Peyer's patch (tissue), 4 donors: ENCODE results near the gene GPC6.

ENCODE experiments used
- POLR2A ChIP-seq, 2 donors: fragments of 450-650 bp; IDR thresholded peaks; one replicate each; pipeline ENCODE4 v1.5.1; 2017; ENCODE audit warnings: antibody characterized with exemption in 2 of 2, mild to moderate bottlenecking in 2 of 2, moderate library complexity in 2 of 2
- TF ChIP-seq, protein P1 (sequence below), 6 experiments: fragments of 450-650 bp in 4 of 6; fragments of 200-600 bp in 2 of 6; sonication (generic) in 1 of 6; IDR thresholded peaks; one replicate each; pipeline ENCODE4 v1.5.1; 2017 to 2019; ENCODE audit warnings: antibody characterized with exemption in 6 of 6, mild to moderate bottlenecking in 3 of 6, moderate library complexity in 1 of 6

DNA sequence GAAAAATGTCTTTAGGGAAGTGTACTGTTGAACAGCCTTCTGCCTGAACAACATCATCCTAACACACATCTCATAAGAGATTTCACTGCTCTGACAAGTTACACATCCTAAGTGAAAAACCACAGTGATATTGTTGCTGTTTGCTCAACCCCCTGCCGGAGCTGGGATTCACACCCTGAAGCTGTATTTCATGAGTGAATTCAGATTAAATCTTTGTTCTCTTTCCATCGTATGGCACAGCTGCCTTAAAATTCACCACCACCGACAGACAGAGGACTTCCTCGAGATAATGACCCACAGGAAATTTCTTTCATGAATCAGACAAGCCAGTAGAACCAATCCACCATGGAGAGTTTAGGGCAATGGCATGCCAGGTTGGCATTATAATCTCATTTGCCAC, 972.1 kb downstream of the GPC6 start:
- TF ChIP-seq, protein P1, sequence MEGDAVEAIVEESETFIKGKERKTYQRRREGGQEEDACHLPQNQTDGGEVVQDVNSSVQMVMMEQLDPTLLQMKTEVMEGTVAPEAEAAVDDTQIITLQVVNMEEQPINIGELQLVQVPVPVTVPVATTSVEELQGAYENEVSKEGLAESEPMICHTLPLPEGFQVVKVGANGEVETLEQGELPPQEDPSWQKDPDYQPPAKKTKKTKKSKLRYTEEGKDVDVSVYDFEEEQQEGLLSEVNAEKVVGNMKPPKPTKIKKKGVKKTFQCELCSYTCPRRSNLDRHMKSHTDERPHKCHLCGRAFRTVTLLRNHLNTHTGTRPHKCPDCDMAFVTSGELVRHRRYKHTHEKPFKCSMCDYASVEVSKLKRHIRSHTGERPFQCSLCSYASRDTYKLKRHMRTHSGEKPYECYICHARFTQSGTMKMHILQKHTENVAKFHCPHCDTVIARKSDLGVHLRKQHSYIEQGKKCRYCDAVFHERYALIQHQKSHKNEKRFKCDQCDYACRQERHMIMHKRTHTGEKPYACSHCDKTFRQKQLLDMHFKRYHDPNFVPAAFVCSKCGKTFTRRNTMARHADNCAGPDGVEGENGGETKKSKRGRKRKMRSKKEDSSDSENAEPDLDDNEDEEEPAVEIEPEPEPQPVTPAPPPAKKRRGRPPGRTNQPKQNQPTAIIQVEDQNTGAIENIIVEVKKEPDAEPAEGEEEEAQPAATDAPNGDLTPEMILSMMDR (IDR thresholded peaks at IDR 0.05): no peak
- TF ChIP-seq POLR2A (IDR thresholded peaks at IDR 0.05): no peak
